PC-3 (cell line): ENCODE results near the gene ADAD2. TPM values are rescaled to one million over a fixed set of nuclear protein-coding genes. Genes with fewer than 3 reads are reported as not detected.

Experiments used
- ATAC-seq: fragments of 200-7000 bp; cut with Tn5 transposase; 2 replicates; pipeline ENCODE4 v1.9.1; 2020; ENCODE audit warnings: mild to moderate bottlenecking, moderate library complexity
- BruUV-seq: library from RNA; stranded (reverse); fragments of 400-500 nt; replicated peaks from 2 replicates; lab custom pipeline; 2021; lab: Mats Ljungman, UMichigan
- CTCF ChIA-PET: fragments of 300-600 bp; sonication (Branson Sonifier 250); formaldehyde crosslinking; loops from one replicate; lab custom pipeline; 2022; ENCODE audit warnings: antibody characterized with exemption; lab: Charles Lee
- POLR2A ChIA-PET: fragments of 300-600 bp; sonication (Branson Sonifier 250); formaldehyde crosslinking; loops from one replicate; lab custom pipeline; 2022; ENCODE audit warnings: antibody characterized with exemption; ENCODE audit not compliant: unreplicated experiment; lab: Charles Lee
- DNase-seq: peaks from one replicate; pipeline ENCODE4 v3.0.0-alpha.2; 2015
- H2AFZ ChIP-seq: fragments of 300-600 bp; sonication (generic); 2 replicates; pipeline ENCODE4 v1.6.0; 2016; ENCODE audit warnings: antibody characterized with exemption, low read length
- H3F3A ChIP-seq: fragments of 300-600 bp; sonication (generic); one replicate; pipeline ENCODE4 v1.6.0; 2017; ENCODE audit warnings: antibody characterized with exemption, low read length, control low read depth, mild to moderate bottlenecking; ENCODE audit not compliant: unreplicated experiment
- H3K27ac ChIP-seq: fragments of 300-600 bp; sonication (generic); 2 replicates; pipeline ENCODE4 v1.5.1; 2016; ENCODE audit warnings: mild to moderate bottlenecking, low read length
- H3K27me3 ChIP-seq: fragments of 300-600 bp; sonication (generic); 2 replicates; pipeline ENCODE4 v1.6.1; 2016; ENCODE audit warnings: low read length, mixed read lengths
- H3K36me3 ChIP-seq: fragments of 300-600 bp; sonication (generic); 2 replicates; pipeline ENCODE4 v1.6.1; 2016; ENCODE audit warnings: low read depth, mixed run types, low read length, mixed read lengths
- H3K4me1 ChIP-seq: fragments of 300-600 bp; sonication (generic); 2 replicates; pipeline ENCODE4 v1.5.1; 2016; ENCODE audit warnings: low read length; ENCODE audit not compliant: insufficient read depth
- H3K4me2 ChIP-seq: fragments of 300-600 bp; sonication (generic); 2 replicates; pipeline ENCODE4 v1.6.0; 2016; ENCODE audit warnings: low read length
- H3K4me3 ChIP-seq: fragments of 300-600 bp; sonication (generic); 2 replicates; pipeline ENCODE4 v1.5.1; 2016; ENCODE audit warnings: mild to moderate bottlenecking, low read length, mixed read lengths
- H3K79me2 ChIP-seq: fragments of 300-600 bp; sonication (generic); 2 replicates; pipeline ENCODE4 v1.6.1; 2017; ENCODE audit warnings: low read length, mixed read lengths
- H3K9ac ChIP-seq: fragments of 300-600 bp; sonication (generic); 2 replicates; pipeline ENCODE4 v1.6.0; 2016; ENCODE audit warnings: mild to moderate bottlenecking, low read length
- H3K9me2 ChIP-seq: fragments of 300-600 bp; sonication (generic); replicated peaks from 2 replicates; pipeline ENCODE4 v1.6.1; 2016; ENCODE audit warnings: mixed run types, low read length, mixed read lengths
- H3K9me3 ChIP-seq: fragments of 300-600 bp; sonication (generic); 2 replicates; pipeline ENCODE4 v1.6.1; 2016; ENCODE audit warnings: low read length, mixed read lengths
- H4K20me1 ChIP-seq: fragments of 300-600 bp; sonication (generic); 2 replicates; pipeline ENCODE4 v1.6.1; 2016; ENCODE audit warnings: low read length, mixed read lengths
- EZH2 ChIP-seq: fragments of 300-600 bp; sonication (generic); IDR thresholded peaks from one replicate; pipeline ENCODE4 v1.6.1; 2017; ENCODE audit warnings: antibody characterized with exemption, mild to moderate bottlenecking, low read length; ENCODE audit not compliant: unreplicated experiment
- EZH2phosphoT487 ChIP-seq: fragments of 300-600 bp; sonication (generic); IDR thresholded peaks from 2 replicates; pipeline ENCODE4 v1.6.1; 2018; ENCODE audit warnings: mild to moderate bottlenecking, antibody characterized with exemption, low read length, borderline replicate concordance
- intact Hi-C: fragments of 100-400 bp; cut with micrococcal nuclease; formaldehyde crosslinking; loops from 2 replicates; pipeline ENCODE4 v1.9.0; 2023
- total RNA-seq: library from RNA; depleted of rRNA; stranded (reverse); fragments of >200 nt; gene quantifications from 2 replicates; pipeline ENCODE4 v1.2.3, GENCODE V29; 2014
- TF ChIP-seq, protein P1 (sequence below): fragments of 300-600 bp; sonication (generic); conservative IDR thresholded peaks from 2 replicates; pipeline ENCODE4 v1.5.1; 2017; ENCODE audit warnings: antibody characterized with exemption, low read depth, mild to moderate bottlenecking, low read length

Gene ADAD2
- total RNA-seq, 1 experiment from 2014 or later: not detected

DNA sequence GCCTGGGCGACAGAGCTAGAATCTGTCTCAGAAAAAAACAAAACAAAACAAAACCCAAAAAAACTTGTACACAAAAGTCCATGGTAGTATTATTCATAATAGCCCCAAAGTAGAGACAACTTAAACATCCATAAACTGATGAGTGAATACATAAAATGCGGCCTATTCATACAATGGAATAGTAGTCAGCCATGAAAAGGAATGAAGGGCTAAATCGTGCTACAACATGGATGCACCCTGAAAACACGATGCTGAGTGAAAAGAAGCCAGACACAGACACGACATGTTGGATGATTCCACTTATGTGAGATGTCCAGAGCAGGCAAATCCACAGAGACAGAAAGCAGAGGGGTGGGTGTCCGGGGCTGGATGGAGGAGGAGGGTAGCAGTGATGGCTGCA is 36.6 kb downstream of the ADAD2 start:
- H3K9me2 ChIP-seq: no peaks in the 10 kb centered on the region
- ATAC-seq (no peak), DNase-seq (no peak)
- no peaks in the 10 kb centered on the region for H3K27me3 ChIP-seq
- TF ChIP-seq, protein P1, sequence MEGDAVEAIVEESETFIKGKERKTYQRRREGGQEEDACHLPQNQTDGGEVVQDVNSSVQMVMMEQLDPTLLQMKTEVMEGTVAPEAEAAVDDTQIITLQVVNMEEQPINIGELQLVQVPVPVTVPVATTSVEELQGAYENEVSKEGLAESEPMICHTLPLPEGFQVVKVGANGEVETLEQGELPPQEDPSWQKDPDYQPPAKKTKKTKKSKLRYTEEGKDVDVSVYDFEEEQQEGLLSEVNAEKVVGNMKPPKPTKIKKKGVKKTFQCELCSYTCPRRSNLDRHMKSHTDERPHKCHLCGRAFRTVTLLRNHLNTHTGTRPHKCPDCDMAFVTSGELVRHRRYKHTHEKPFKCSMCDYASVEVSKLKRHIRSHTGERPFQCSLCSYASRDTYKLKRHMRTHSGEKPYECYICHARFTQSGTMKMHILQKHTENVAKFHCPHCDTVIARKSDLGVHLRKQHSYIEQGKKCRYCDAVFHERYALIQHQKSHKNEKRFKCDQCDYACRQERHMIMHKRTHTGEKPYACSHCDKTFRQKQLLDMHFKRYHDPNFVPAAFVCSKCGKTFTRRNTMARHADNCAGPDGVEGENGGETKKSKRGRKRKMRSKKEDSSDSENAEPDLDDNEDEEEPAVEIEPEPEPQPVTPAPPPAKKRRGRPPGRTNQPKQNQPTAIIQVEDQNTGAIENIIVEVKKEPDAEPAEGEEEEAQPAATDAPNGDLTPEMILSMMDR: no peak
- no peak for TF ChIP-seq EZH2phosphoT487
- no peak for TF ChIP-seq EZH2
- H3K9me3 ChIP-seq: no peaks in the 10 kb centered on the region
- H3K9ac ChIP-seq: no peak overlapping the region
- ChIA-PET POLR2A (no interaction called here), CTCF (interaction anchor here (1.0 kb wide), 2 partner anchors 41 to 284 kb away, joined by 3 to 5 read pairs; partner anchors contain the start of gene TAF1C)
- BruUV-seq: no TSS peak
- H3K36me3 ChIP-seq: no peaks in the 10 kb centered on the region
- intact Hi-C loops: no loop called here
- no peak overlapping the region for H2AFZ ChIP-seq
- no peaks in the 10 kb centered on the region for H3F3A ChIP-seq
- peaks cover 25% of the 10 kb centered on the region for H3K4me1 ChIP-seq
- no peak overlapping the region for H3K4me3 ChIP-seq
- no peaks in the 10 kb centered on the region for H4K20me1 ChIP-seq
- H3K4me2 ChIP-seq: peak overlapping the region; percentile 74
- no peak overlapping the region for H3K27ac ChIP-seq
- H3K79me2 ChIP-seq: no peaks in the 10 kb centered on the region

DNA sequence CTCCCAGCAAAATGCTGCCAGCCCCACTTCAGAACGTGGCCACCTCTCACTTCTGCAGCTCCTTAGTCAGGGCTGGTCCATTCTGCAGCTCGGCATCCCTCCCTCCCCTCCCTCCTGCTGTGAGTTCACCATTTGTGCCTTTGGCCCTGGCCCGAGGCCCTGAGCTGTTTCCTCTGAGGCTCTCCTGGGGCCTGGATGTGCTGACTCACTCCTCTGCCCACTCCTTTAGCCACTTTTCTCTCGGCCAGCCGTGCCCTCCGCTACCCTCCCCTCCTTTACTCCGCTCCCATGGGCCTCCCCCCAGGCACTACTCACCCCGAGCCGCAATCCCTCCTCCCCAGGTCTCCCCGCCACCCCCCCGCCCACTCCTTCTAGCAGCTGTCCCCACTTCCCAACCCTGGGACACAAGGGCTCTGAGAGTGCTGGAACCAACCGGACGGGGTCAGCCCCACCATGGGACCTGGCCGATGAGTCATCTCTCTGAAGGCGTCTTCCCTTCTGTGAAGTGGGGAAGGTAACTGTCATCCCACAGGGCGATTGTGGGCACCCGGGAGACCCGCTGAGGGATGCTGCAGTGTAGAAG is 37.4 kb downstream of the ADAD2 start:
- H3K36me3 ChIP-seq: no peaks in the 10 kb centered on the region
- BruUV-seq: no TSS peak

More for the DNA sequence above, 37.4 kb downstream of the ADAD2 start:
- DNase-seq (peak; percentile 77), ATAC-seq (peak; percentile 90)
- H3F3A ChIP-seq: no peaks in the 10 kb centered on the region
- H3K4me1 ChIP-seq: peaks cover 23% of the 10 kb centered on the region
- TF ChIP-seq EZH2phosphoT487: no peak
- no peak for TF ChIP-seq EZH2
- TF ChIP-seq, protein P1: no peak
- peak overlapping the region; percentile 40; the same call in 1 of the 2 replicates for H3K4me3 ChIP-seq
- no peaks in the 10 kb centered on the region for H3K79me2 ChIP-seq
- H3K9ac ChIP-seq: peak overlapping the region; percentile 35
- peak overlapping the region; percentile 59; the same call in 1 of the 2 replicates for H2AFZ ChIP-seq
- H3K27me3 ChIP-seq: no peaks in the 10 kb centered on the region
- H3K9me2 ChIP-seq: no peaks in the 10 kb centered on the region
- intact Hi-C loops: no loop called here
- H4K20me1 ChIP-seq: no peaks in the 10 kb centered on the region
- ChIA-PET POLR2A (no interaction called here), CTCF (interaction anchor here (1.0 kb wide), 2 partner anchors 41 to 283 kb away, joined by 3 to 5 read pairs; partner anchors contain the start of gene TAF1C)
- H3K4me2 ChIP-seq: peak overlapping the region; percentile 74
- no peaks in the 10 kb centered on the region for H3K9me3 ChIP-seq
- H3K27ac ChIP-seq: peak overlapping the region; percentile 74
